Glutamatergic neuron (in vitro differentiated cells): ENCODE results near the gene PRICKLE4. TPM values are rescaled to one million over a fixed set of nuclear protein-coding genes. Genes with fewer than 3 reads are reported as not detected.

Experiments used
- DNase-seq: peaks from one replicate; pipeline ENCODE4 v3.0.0; 2022
- H3K27ac Mint-ChIP-seq: one replicate; pipeline ENCODE4 v1.8.0; 2020; ENCODE audit warnings: mild to moderate bottlenecking, mixed read lengths, inconsistent platforms; ENCODE audit not compliant: unreplicated experiment
- H3K27me3 Mint-ChIP-seq: one replicate; pipeline ENCODE4 v1.8.0; 2020; ENCODE audit warnings: mild to moderate bottlenecking, moderate library complexity, mixed read lengths, inconsistent platforms; ENCODE audit not compliant: unreplicated experiment
- H3K36me3 Mint-ChIP-seq: one replicate; pipeline ENCODE4 v1.8.0; 2020; ENCODE audit warnings: mild to moderate bottlenecking, mixed read lengths, inconsistent platforms; ENCODE audit not compliant: unreplicated experiment
- H3K4me1 Mint-ChIP-seq: one replicate; pipeline ENCODE4 v1.8.0; 2020; ENCODE audit warnings: mild to moderate bottlenecking, low read depth, mixed read lengths, inconsistent platforms; ENCODE audit not compliant: unreplicated experiment
- H3K4me3 Mint-ChIP-seq: one replicate; pipeline ENCODE4 v1.8.0; 2020; ENCODE audit warnings: mild to moderate bottlenecking, mixed read lengths, inconsistent platforms; ENCODE audit not compliant: unreplicated experiment
- H3K9me3 Mint-ChIP-seq: one replicate; pipeline ENCODE4 v1.8.0; 2020; ENCODE audit warnings: mild to moderate bottlenecking, moderate library complexity, mixed read lengths, inconsistent platforms; ENCODE audit not compliant: unreplicated experiment
- CTCF ChIP-seq: fragments of 200-600 bp; sonication (generic); IDR thresholded peaks from one replicate; pipeline ENCODE4 v1.5.0; 2021; ENCODE audit not compliant: partially characterized antibody, unreplicated experiment
- total RNA-seq: library from RNA; stranded (reverse); fragmentation: NEBNext Ultra II Directional; extraction: Animal tissue kit (Norgen Biotek cat#: 25700); gene quantifications from one replicate; pipeline ENCODE4 v1.2.1, GENCODE V29; 2021; ENCODE audit not compliant: unreplicated experiment

Gene PRICKLE4
- total RNA-seq, 1 donor from 2014 or later: 2.3 TPM

- peaks cover 5% of the 10 kb centered on the region for H3K9me3 Mint-ChIP-seq
- TF ChIP-seq CTCF: no peak
- H3K4me1 Mint-ChIP-seq: peaks cover 2% of the 10 kb centered on the region
- H3K4me3 Mint-ChIP-seq: no peak overlapping the region
- H3K36me3 Mint-ChIP-seq: no peaks in the 10 kb centered on the region
- H3K27ac Mint-ChIP-seq: no peak overlapping the region
- no peak for DNase-seq
- H3K27me3 Mint-ChIP-seq: peaks cover 12% of the 10 kb centered on the region
These were observed 4.7 kb downstream of the PRICKLE4 start for GRCh38 chr6:41785254-41785653.

GRCh38 chr6:41785689-41786450, 5.3 kb downstream of the PRICKLE4 start:
- peaks cover 12% of the 10 kb centered on the region for H3K27me3 Mint-ChIP-seq
- TF ChIP-seq CTCF: no peak
- H3K9me3 Mint-ChIP-seq: peaks cover 5% of the 10 kb centered on the region
- H3K4me1 Mint-ChIP-seq: peaks cover 2% of the 10 kb centered on the region
- H3K36me3 Mint-ChIP-seq: no peaks in the 10 kb centered on the region
- DNase-seq: no peak
- H3K4me3 Mint-ChIP-seq: peak overlapping the region; percentile 88
- H3K27ac Mint-ChIP-seq: no peak overlapping the region

- Mint-ChIP-seq H3K9me3 (peaks cover 5% of the 10 kb centered on the region), H3K27ac (peak overlapping the region; percentile 86)
- TF ChIP-seq CTCF: peak; percentile 74
These were observed 6.1 kb downstream of the PRICKLE4 start for GRCh38 chr6:41786451-41787218.

GRCh38 chr6:41787219-41787917, 6.8 kb downstream of the PRICKLE4 start, which contains the start of gene TOMM6:
TSS of gene TOMM6 (plus strand) at chr6:41787694. CDS start at chr6:41787698, 4 bp downstream.
- no peaks in the 10 kb centered on the region for H3K4me1 Mint-ChIP-seq
- DNase-seq: peak; percentile 95
- H3K27me3 Mint-ChIP-seq: peaks cover 9% of the 10 kb centered on the region
- no peaks in the 10 kb centered on the region for H3K36me3 Mint-ChIP-seq
- H3K4me3 Mint-ChIP-seq: peak within 1 kb of the TSS; percentile 91
- TF ChIP-seq CTCF: peak; percentile 100
- peak within 1 kb of the TSS; percentile 86 for H3K27ac Mint-ChIP-seq
- peaks cover 5% of the 10 kb centered on the region for H3K9me3 Mint-ChIP-seq

More at GRCh38 chr6:41786451-41787218, 6.1 kb downstream of the PRICKLE4 start:
- H3K4me1 Mint-ChIP-seq: no peaks in the 10 kb centered on the region
- H3K27me3 Mint-ChIP-seq: peaks cover 9% of the 10 kb centered on the region
- peak; percentile 95 for DNase-seq
- peak overlapping the region; percentile 91 for H3K4me3 Mint-ChIP-seq
- H3K36me3 Mint-ChIP-seq: no peaks in the 10 kb centered on the region
